ENCODE measurements around the gene ZNF580. TPM values are rescaled to one million over a fixed set of nuclear protein-coding genes. Genes with fewer than 3 reads are reported as not detected.

The ZNF580 gene
- total and polyA plus RNA-seq, 2 of the 8 experiments (the other 6 are each of a cell fraction or from before 2014, with no cell fraction given), result 12.0 to 24.6 TPM

- TF ChIP-seq, protein P1, sequence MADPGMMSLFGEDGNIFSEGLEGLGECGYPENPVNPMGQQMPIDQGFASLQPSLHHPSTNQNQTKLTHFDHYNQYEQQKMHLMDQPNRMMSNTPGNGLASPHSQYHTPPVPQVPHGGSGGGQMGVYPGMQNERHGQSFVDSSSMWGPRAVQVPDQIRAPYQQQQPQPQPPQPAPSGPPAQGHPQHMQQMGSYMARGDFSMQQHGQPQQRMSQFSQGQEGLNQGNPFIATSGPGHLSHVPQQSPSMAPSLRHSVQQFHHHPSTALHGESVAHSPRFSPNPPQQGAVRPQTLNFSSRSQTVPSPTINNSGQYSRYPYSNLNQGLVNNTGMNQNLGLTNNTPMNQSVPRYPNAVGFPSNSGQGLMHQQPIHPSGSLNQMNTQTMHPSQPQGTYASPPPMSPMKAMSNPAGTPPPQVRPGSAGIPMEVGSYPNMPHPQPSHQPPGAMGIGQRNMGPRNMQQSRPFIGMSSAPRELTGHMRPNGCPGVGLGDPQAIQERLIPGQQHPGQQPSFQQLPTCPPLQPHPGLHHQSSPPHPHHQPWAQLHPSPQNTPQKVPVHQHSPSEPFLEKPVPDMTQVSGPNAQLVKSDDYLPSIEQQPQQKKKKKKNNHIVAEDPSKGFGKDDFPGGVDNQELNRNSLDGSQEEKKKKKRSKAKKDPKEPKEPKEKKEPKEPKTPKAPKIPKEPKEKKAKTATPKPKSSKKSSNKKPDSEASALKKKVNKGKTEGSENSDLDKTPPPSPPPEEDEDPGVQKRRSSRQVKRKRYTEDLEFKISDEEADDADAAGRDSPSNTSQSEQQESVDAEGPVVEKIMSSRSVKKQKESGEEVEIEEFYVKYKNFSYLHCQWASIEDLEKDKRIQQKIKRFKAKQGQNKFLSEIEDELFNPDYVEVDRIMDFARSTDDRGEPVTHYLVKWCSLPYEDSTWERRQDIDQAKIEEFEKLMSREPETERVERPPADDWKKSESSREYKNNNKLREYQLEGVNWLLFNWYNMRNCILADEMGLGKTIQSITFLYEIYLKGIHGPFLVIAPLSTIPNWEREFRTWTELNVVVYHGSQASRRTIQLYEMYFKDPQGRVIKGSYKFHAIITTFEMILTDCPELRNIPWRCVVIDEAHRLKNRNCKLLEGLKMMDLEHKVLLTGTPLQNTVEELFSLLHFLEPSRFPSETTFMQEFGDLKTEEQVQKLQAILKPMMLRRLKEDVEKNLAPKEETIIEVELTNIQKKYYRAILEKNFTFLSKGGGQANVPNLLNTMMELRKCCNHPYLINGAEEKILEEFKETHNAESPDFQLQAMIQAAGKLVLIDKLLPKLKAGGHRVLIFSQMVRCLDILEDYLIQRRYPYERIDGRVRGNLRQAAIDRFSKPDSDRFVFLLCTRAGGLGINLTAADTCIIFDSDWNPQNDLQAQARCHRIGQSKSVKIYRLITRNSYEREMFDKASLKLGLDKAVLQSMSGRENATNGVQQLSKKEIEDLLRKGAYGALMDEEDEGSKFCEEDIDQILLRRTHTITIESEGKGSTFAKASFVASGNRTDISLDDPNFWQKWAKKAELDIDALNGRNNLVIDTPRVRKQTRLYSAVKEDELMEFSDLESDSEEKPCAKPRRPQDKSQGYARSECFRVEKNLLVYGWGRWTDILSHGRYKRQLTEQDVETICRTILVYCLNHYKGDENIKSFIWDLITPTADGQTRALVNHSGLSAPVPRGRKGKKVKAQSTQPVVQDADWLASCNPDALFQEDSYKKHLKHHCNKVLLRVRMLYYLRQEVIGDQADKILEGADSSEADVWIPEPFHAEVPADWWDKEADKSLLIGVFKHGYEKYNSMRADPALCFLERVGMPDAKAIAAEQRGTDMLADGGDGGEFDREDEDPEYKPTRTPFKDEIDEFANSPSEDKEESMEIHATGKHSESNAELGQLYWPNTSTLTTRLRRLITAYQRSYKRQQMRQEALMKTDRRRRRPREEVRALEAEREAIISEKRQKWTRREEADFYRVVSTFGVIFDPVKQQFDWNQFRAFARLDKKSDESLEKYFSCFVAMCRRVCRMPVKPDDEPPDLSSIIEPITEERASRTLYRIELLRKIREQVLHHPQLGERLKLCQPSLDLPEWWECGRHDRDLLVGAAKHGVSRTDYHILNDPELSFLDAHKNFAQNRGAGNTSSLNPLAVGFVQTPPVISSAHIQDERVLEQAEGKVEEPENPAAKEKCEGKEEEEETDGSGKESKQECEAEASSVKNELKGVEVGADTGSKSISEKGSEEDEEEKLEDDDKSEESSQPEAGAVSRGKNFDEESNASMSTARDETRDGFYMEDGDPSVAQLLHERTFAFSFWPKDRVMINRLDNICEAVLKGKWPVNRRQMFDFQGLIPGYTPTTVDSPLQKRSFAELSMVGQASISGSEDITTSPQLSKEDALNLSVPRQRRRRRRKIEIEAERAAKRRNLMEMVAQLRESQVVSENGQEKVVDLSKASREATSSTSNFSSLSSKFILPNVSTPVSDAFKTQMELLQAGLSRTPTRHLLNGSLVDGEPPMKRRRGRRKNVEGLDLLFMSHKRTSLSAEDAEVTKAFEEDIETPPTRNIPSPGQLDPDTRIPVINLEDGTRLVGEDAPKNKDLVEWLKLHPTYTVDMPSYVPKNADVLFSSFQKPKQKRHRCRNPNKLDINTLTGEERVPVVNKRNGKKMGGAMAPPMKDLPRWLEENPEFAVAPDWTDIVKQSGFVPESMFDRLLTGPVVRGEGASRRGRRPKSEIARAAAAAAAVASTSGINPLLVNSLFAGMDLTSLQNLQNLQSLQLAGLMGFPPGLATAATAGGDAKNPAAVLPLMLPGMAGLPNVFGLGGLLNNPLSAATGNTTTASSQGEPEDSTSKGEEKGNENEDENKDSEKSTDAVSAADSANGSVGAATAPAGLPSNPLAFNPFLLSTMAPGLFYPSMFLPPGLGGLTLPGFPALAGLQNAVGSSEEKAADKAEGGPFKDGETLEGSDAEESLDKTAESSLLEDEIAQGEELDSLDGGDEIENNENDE (IDR thresholded peaks at IDR 0.05; ENCODE audit: insufficient replicate concordance, low read length), result no peak
- TF ChIP-seq GABPA (IDR thresholded peaks at IDR 0.05; ENCODE audit: borderline replicate concordance, insufficient read depth, low read length) (no peak), ASH2L (IDR thresholded peaks at IDR 0.05; ENCODE audit: low read length) (no peak), JUN (IDR thresholded peaks at IDR 0.05; ENCODE audit: low read depth, low read length) (no peak), SIX5 (IDR thresholded peaks at IDR 0.05; ENCODE audit: low read depth, low read length) (no peak), KDM5A (IDR thresholded peaks at IDR 0.05; ENCODE audit: low read length) (no peak), TAF1 (IDR thresholded peaks at IDR 0.05; ENCODE audit: low read depth, low read length) (no peak), PHF8 (conservative IDR thresholded peaks at IDR 0.05; ENCODE audit: low read depth, low read length) (no peak)
Observed at GRCh38 chr19:55659822-55660221, 19.0 kb downstream of the ZNF580 start (continued).

All from H1 (cell line).